Measurements from ENCODE around the gene IL4I1.

DNA sequence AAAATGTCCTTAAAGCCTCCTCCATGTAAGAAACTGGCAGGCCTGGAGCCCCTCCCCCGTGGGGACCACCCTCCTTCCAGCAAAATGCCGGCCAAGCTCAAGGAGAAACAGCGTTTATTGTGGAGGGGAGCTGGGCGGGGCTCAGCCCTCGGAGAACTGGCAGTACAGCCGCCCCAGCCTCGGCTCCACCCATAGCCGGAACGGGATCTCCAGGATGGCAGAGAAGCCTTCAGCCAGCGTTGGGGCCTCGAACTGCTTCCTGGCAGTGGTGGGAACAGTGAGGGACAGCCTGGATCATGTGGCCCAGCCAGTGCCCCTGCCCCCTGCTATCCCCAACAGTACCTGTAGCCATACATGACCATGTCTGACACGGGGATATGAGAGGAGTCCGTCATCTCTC, 35.6 kb downstream of the IL4I1 start:
- TF ChIP-seq, protein P1, sequence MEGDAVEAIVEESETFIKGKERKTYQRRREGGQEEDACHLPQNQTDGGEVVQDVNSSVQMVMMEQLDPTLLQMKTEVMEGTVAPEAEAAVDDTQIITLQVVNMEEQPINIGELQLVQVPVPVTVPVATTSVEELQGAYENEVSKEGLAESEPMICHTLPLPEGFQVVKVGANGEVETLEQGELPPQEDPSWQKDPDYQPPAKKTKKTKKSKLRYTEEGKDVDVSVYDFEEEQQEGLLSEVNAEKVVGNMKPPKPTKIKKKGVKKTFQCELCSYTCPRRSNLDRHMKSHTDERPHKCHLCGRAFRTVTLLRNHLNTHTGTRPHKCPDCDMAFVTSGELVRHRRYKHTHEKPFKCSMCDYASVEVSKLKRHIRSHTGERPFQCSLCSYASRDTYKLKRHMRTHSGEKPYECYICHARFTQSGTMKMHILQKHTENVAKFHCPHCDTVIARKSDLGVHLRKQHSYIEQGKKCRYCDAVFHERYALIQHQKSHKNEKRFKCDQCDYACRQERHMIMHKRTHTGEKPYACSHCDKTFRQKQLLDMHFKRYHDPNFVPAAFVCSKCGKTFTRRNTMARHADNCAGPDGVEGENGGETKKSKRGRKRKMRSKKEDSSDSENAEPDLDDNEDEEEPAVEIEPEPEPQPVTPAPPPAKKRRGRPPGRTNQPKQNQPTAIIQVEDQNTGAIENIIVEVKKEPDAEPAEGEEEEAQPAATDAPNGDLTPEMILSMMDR (IDR thresholded peaks at IDR 0.05), result no peak
- TF ChIP-seq REST (IDR thresholded peaks at IDR 0.05; ENCODE audit: insufficient read depth in 1 of 2, low read depth in 2 of 2, low read length in 1 of 2) (no peak), TCF7L2 (IDR thresholded peaks at IDR 0.05; ENCODE audit: low read depth, low read length) (no peak)

Data from Panc1 (cell line).